ENCODE results near the gene ALLC. TPM values are rescaled to one million over a fixed set of nuclear protein-coding genes. Genes with fewer than 3 reads are reported as not detected.

Gene ALLC
- total RNA-seq, 1 donor from 2014 or later, result 0.13 TPM

- no peak for TF ChIP-seq CTCF (IDR thresholded peaks at IDR 0.05; ENCODE audit: insufficient read depth, low read length, poor library complexity, severe bottlenecking)
These were observed 78.1 kb downstream of the ALLC start for GRCh38 chr2:3736112-3736511.

GRCh38 chr2:3737128-3737527, 79.1 kb downstream of the ALLC start:
- H3K36me3 ChIP-seq (ENCODE audit: control insufficient read depth, insufficient read depth, low read length), result no peaks in the 10 kb centered on the region
- H3K4me3 ChIP-seq (ENCODE audit: low read depth, low read length), result no peak overlapping the region
- H3K27me3 ChIP-seq (ENCODE audit: control insufficient read depth, insufficient read depth, low read length), result no peaks in the 10 kb centered on the region
- TF ChIP-seq CTCF (IDR thresholded peaks at IDR 0.05; ENCODE audit: insufficient read depth, low read length, poor library complexity, severe bottlenecking), result no peak
- no peak for DNase-seq (ENCODE audit: low read depth)

More at GRCh38 chr2:3736112-3736511, 78.1 kb downstream of the ALLC start:
- Histone ChIP-seq H3K27me3 (ENCODE audit: control insufficient read depth, insufficient read depth, low read length) (no peaks in the 10 kb centered on the region), H3K36me3 (ENCODE audit: control insufficient read depth, insufficient read depth, low read length) (no peaks in the 10 kb centered on the region), H3K4me3 (ENCODE audit: low read depth, low read length) (no peak overlapping the region)
- DNase-seq (ENCODE audit: low read depth), result no peak

GRCh38 chr2:3738454-3738853, 80.5 kb downstream of the ALLC start:
- H3K36me3 ChIP-seq (ENCODE audit: control insufficient read depth, insufficient read depth, low read length), result no peaks in the 10 kb centered on the region
- H3K27me3 ChIP-seq (ENCODE audit: control insufficient read depth, insufficient read depth, low read length), result no peaks in the 10 kb centered on the region
- no peak for DNase-seq (ENCODE audit: low read depth)
- no peak overlapping the region for H3K4me3 ChIP-seq (ENCODE audit: low read depth, low read length)
- peak; percentile 34 for TF ChIP-seq CTCF (IDR thresholded peaks at IDR 0.05; ENCODE audit: insufficient read depth, low read length, poor library complexity, severe bottlenecking)

- H3K36me3 ChIP-seq (ENCODE audit: control insufficient read depth, insufficient read depth, low read length), result no peaks in the 10 kb centered on the region
- no peak for TF ChIP-seq CTCF (IDR thresholded peaks at IDR 0.05; ENCODE audit: insufficient read depth, low read length, poor library complexity, severe bottlenecking)
- H3K27me3 ChIP-seq (ENCODE audit: control insufficient read depth, insufficient read depth, low read length), result no peaks in the 10 kb centered on the region
- no peak overlapping the region for H3K4me3 ChIP-seq (ENCODE audit: low read depth, low read length)
- DNase-seq (ENCODE audit: low read depth), result no peak
These were observed 81.3 kb downstream of the ALLC start for GRCh38 chr2:3739313-3739712.

GRCh38 chr2:3741396-3741795, 83.4 kb downstream of the ALLC start:
- no peak for DNase-seq (ENCODE audit: low read depth)
- no peak overlapping the region for H3K4me3 ChIP-seq (ENCODE audit: low read depth, low read length)
- no peaks in the 10 kb centered on the region for H3K27me3 ChIP-seq (ENCODE audit: control insufficient read depth, insufficient read depth, low read length)
- H3K36me3 ChIP-seq (ENCODE audit: control insufficient read depth, insufficient read depth, low read length), result no peaks in the 10 kb centered on the region
- TF ChIP-seq CTCF (IDR thresholded peaks at IDR 0.05; ENCODE audit: insufficient read depth, low read length, poor library complexity, severe bottlenecking), result no peak

GRCh38 chr2:3741867-3742602, 84.0 kb downstream of the ALLC start:
- DNase-seq (ENCODE audit: low read depth), result no peak
- Histone ChIP-seq H3K27me3 (ENCODE audit: control insufficient read depth, insufficient read depth, low read length) (no peaks in the 10 kb centered on the region), H3K36me3 (ENCODE audit: control insufficient read depth, insufficient read depth, low read length) (no peaks in the 10 kb centered on the region), H3K4me3 (ENCODE audit: low read depth, low read length) (no peak overlapping the region)
- TF ChIP-seq CTCF (IDR thresholded peaks at IDR 0.05; ENCODE audit: insufficient read depth, low read length, poor library complexity, severe bottlenecking), result no peak

All from kidney epithelial cell (primary cell).